Measurements from ENCODE around the gene NSD1.
"Not testable (repeated sequence)": the region's sequence is repeated elsewhere in the genome, so short reads cannot be mapped to it uniquely, and the experiment has no call there.

NSD1 gene

DNA sequence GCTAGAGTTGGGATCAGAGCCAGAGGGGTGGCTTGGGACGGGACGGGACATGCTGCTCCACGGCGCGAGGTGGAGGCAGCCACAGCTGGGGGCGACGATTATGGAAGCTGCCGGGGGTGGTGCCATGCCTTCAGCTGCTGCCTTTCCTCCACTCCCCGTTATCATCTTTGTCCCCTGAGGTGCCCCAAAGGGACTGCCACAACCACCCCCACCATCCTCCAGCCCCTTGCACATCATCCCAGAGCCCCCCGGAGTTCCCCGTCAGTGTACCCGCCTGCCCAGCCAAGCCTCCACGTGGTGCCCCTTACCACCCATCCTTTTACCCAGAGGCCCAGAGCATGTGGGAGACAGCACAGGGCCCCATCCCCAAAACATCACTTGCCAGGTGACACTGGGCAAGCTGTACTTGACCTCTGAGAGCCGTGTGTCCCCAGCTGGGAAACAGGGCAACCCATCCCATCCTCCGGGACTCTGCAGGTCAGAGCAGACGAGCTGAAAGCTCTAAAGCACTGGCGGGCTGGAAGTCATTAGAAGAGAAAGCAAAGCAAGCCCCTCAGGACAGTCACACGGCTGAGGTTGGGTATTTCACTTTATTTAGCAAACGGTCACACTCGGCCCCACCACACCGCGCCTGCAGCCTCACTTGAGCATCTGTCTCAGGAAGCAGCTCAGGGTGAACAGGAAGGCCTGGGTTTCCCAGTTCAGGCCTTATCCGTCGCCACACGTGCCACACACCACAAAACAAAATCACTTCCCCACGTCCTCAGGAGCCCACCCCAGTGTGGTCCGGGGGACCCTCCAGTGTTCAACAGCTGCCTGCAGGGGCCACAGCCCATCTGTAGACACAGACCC lies 197.6 kb downstream of the NSD1 start:
- DNase-seq (ENCODE audit: low spot score): no peak

DNA sequence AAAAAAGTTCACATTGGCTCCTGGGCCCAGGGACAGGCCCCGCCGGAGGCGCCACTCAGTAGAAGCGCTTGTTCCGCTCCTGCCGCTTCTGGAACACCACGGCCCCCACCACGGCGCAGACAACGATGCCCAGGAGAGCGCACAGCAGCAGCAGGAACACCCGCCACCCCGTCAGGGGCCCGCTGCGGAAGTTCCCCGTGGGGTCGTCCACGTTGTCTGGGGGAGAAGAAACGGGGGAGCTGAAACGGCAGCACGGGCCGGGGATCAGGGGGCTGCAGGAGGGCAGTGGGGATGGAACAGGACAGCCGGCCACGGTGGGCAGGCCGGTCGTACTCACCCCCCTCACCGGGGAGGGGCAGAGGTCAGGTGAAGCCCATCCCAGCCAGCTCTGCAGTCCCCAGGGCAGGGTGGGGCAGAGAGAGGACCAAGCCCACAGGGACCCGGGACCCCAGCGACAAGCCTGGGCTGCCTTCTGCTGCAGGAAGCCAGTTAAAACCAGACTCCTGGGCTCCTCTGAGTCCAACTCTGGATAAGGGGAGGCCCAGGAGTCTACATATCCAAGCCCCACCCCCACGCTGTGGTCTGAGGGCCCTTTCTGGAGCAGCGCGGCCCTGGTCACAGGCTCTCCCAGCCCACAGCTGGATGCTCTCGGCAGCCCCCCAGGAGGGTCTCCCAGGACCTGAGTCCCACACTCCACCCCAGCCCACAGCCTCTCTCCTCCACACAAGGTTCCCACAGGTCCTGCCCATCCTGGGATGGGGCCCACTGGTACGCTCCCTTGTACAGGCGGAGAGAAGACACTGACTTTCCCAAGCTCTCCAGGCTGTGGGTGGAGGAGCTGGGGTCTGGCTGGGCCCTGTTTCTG lies 198.7 kb downstream of the NSD1 start:
- DNase-seq (ENCODE audit: low spot score): no peak

DNA sequence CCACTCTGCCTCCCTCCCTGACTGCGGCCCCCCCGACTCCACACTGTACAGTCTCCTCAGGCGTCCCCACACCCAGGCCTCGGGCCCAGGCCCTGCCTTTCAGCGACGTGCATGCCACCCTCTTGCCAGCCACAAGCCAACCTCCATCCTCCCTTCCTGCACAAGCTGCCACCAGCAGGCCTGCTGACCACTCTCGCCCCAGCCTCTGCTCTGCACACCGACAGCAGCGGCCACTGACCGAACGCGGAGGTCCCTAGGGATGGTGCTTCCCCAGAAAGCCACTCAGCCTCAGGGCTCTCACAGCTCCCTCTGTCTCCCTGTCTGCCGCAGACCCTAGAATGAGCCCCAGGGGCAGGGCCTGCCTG lies 199.3 kb downstream of the NSD1 start:
- DNase-seq (ENCODE audit: low spot score): no peak

DNA sequence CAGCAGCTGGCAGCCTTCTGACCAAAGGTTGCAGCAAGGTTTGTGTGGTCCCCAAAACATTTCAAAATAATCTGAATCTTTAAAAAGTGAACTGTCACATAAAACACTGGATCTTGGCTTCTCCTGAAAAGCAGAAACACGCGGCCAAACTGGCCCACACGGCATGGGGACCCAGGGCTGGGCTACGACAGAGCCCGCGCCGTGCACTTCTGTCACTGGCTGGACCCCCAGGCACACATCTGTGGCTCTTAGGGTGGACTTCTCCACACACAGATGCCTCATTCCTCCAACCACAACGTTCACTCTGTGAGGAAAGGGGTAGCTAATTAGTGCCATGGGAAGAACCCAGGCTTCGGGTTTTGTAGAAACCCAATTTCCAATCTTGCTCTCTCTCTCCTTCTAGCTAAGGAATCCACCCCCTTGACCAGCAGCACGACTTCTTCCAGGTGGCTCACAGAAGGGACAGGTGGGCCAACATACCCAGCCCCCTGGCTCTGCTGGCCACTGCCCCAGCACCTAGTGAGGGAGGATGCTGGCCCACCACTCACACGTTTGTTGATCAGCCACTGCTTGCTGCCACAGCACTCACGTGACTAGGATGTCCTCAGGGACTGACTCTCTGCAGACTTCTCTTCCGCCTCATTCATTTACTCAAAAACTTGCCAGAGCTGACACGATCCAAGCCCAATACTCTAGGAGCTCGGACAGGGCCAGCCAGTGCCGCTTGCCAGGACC lies 200.0 kb downstream of the NSD1 start:
- DNase-seq (ENCODE audit: low spot score): no peak

DNA sequence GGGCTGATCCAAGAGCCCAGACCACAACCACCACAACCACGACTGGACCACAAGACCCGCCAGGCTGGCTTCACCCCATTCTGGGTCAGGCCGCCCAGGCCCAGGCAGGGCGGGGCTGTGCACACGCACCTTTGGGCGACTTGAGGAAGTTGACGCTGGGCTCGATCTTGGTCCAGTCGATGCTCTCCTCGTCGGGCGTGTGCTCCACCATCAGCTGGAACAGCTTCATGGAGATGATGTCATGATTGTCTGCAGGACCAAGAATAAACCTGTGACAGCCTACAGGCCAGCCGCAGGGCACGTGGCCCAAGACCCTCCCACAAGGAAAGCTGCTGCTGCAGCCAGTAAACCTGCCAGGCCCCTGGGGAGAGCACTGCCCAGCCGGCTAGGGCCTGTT lies 200.6 kb downstream of the NSD1 start:
- no peak for DNase-seq (ENCODE audit: low spot score)

DNA sequence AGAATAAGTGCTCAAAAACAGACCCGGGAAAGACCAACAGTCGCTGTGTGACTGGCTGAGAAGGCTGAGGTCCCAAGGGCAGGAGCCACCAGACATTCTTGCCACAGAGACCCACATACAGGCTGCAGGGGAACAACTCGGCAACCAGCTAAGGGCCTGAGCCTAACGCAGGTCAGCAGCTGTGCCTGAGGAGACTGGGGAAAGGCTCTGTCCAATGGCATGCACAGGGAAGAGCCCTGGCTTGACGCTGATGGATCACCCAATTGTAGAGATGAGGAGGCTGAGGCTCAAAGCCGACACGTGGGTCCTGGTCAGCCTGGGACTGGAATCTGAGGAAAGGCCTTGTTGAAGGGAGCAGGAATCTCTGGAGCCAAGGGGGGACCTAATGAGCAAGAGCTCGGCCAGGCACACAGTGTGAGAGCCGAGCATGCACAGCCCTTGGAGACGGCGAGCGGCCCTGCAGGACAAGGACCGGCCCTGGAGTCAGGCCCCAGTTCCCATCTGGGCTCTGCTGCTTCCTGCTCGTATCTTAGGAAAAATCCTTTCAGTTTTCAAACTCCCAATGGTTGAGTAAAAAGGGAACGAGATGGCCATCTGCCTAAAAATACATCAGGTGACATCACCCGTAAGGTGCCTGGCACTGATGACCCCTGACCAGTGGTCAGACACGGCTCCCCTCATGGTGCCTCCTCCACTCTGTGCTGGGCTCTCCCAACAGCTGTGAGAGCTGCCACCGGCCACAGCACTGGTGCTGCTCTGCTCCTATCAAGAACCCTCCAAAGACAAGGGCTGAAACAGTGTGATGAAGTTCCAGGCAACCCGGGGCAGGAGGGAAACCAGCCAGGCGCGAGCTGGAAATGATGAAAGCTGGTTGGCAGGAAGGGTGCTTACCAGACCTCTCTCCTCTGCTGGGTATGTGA lies 201.5 kb downstream of the NSD1 start:
- no peak for DNase-seq (ENCODE audit: low spot score)

DNA sequence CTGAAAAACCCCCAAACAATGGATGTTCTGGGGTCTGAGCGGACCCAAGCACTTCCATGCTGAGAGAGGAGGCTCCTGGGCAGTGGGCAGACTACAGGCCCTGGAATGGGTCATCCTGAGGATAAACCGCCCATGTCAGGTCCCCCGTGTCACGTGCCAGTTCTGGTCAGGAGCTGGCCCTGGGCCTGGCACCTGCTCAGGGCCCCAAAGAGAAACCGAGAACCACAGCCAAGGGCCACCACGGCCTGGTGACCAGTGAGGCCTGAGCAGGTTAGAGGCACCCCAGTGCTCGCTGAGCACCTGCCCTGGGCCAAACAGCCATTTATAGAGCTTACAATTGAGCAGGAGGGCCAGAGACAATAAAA lies 202.1 kb downstream of the NSD1 start:
- no peak for DNase-seq (ENCODE audit: low spot score)

DNA sequence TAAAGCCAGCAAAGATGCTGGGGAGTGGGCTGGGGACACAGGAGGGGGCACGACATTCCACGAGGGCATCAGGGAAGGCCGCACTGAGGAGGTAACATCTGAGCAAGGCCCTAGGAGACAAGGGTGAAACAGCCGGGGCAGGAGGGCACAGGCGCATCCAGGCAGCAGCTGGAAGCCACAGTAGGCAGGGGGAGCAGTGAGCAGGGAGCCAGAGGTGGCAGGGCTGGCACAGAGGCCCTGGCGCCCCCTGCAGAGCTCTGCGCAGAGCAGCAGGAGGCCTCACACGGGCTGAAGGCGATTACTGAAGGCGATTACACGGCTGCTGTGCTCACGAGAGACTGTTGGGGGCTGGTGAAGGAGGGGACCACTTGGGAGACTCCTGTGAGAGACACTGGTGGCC lies 202.5 kb downstream of the NSD1 start:
- peak; percentile 52 for DNase-seq (ENCODE audit: low spot score)

DNA sequence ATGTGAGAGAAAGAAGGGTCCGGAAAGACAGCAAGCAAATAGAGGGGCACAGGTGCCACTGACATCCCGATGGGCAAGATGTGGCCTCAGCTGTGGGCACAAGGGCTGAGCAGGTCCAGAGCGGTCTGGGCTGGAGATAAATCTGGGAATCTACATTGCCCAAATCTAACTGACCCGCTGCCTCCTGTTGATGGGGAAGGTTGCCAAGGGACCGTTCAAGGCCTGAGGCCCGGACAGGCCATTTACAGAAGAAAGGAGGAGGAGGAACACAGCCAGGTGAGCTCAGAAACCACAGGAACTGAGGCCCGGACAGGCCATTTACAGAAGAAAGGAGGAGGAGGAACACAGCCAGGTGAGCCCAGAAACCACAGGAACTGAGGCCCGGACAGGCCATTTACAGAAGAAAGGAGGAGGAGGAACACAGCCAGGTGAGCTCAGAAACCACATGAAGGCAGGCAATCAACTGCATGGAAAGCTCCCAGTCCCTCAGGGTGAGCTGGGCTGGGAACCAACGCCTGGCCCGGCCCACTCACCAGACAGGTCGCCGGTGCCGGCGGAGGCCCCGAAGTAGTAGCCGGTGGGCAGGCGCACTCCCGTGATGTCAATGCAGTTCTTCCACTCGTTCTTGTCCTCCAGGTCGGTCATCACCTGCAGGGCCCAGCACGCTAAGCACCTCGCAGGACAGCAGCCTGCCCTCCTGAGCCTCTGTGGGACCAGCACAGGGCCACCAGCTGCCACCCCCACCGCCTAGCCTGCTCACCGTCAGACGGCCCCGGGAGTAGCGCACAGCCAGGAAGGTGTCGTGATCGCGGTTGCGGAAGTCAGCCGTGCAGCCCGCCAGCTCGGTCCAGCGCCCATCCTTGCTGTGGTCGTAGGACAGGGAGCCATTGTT lies 203.3 kb downstream of the NSD1 start:
- DNase-seq (ENCODE audit: low spot score): no peak

DNA sequence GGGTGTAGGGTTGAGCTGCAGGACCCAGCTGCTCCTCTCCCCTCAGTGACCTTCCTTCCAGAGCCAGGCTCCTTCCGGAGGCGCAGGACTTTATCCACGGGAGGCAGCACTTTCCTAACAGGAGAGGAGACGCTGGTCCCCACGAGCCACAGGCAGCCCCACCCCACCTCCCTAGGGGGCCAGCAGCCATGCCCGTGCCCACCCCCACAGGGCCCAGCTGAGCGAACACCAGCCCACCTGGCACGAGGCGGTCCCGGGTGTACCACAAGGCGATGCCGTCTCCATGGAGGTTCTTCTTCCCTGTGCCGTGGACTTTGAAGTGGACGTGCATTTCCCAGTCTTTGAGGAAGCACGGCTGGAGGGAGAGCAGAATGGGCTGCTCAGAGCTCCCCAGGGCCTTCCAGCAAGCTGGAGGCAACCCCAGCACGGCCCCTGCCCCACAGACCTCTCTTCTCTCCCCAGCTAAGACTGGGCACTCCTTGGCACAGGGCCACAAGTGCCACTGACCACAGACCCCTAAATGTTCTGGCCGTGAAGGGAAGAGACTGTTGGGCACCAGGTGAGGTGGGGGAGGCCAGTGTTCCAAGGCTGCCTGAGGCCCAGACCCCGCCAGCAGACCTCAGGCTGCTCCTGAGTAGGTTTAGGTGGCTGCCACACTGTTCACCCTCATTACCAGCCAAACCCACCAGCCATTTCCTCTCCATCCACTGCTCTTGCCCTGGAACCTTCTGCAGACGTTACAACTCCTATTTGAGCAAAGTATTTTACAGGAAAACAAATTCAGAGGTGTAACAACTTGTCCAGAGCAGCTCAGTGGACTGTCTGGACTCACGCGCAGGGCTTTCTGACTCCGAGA lies 204.9 kb downstream of the NSD1 start:
- no peak for DNase-seq (ENCODE audit: low spot score)

DNA sequence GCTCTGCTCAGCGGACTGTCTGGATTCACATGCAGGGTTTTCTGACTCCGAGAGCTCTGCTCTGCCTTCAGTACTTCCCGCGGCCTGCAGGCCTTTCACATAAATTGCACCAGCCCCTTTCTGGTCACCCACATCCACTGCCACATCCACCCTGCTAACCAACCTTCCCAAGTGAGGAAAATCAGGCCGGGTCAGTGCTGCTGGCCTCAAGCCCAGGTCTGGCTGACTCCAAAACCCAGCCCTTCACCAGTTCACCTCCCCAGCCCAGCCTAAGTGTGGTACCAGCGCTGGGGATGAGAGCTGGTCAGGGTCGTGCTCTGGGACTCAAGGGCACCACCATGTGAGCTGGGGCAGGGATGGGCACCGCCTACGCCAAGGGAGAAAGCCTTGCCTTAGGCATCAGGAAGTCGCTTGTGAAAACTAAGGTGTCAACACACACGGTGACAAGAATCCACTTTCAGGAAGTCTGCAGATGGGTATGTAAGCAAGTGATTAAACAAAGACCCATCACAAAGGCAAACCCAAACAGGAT lies 205.6 kb downstream of the NSD1 start:
- no peak for DNase-seq (ENCODE audit: low spot score)

DNA sequence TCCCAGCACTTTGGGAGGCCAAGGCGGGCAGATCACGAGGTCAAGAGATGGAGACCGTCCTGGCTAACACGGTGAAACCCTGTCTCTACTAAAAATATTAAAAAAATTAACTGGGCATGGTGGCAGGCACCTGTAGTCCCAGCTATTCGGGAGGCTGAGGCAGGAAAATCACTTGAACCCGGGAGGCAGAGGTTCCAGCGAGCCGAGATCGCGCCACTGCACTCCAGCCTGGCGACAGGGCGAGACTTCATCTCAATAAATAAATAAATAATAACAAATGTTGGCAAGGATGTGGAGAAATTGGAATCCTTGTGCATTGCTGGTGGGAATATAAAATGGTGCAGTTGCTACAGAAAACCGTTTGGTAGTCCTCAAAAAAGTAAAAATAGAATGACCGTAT lies 209.4 kb downstream of the NSD1 start:
- not testable (repeated sequence) for DNase-seq (ENCODE audit: low spot score)

DNA sequence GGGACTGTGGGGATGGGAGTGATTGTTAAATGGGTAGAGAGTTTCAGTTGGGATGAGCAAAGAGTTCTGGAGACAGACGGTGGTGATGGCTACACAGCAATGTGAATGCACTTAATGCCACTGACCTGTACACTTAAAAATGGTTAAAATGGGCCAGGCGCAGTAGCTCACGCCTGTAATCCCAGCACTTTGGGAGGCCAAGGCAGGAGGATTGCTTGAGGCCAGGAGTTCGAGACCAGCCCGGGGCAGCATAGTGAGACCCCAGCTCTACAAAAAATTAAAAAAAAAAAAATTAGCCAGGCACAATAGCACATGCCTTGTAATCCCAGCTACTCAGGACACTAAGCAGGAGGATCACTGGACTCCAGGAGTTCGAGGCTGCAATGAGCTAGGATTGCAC lies 210.2 kb downstream of the NSD1 start:
- DNase-seq (ENCODE audit: low spot score): no peak

DNA sequence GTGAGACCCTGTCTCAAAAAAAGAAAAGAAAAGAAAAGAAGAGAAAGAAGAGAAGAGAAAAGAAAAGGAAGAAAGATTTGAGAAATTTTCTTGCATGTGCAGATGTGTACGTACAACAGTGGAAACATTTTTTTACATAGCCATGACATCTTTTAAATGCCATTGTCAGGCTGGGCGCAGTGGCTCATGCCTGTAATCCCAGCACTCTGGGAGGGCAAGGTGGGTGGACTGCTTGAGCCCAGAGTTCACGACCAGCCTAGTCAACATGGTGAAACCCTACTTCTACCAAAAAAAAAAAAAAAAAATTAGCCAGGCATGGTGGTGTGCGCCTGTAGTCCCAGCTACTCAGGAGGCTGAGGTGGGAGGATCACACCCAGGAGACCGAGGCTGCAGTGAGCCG lies 211.3 kb downstream of the NSD1 start:
- no peak for DNase-seq (ENCODE audit: low spot score)

DNA sequence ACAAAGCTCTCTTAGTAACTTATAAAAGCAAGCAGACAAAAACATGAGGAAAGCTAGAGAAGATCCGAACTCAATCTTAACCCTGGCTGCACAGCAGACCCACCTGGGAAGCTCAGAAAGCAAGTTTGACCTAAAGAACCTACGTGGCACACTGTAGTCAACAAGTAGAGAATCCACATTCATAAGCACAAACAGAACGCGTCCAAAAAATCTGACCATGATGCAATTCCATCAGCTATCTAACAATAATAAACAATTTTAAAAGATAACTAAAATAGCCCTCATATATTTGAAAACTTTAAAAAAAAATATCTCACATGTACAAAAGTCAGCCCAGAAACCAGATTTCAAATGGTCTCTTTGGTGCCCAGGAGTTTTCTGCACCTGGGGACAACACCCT lies 213.2 kb downstream of the NSD1 start:
- DNase-seq (ENCODE audit: low spot score): no peak

DNA sequence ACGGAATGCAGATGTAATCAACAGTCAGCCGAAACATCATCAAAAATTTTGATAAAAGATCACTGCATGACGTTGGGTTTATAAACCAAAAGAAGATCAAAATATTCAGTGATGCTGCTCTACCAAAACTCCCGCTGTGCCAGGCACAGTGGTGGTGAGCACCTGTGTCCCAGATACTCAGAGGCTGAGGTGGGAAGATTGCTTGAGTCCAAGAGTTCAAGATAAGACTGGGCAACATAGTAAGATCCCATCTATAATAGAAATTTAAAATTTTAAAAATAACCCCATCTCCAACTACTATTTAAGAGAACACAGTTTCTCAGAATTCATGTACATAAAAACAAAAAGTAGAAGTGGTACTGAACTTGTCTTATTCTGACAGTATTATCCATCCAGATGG lies 214.1 kb downstream of the NSD1 start:
- no peak for DNase-seq (ENCODE audit: low spot score)

DNA sequence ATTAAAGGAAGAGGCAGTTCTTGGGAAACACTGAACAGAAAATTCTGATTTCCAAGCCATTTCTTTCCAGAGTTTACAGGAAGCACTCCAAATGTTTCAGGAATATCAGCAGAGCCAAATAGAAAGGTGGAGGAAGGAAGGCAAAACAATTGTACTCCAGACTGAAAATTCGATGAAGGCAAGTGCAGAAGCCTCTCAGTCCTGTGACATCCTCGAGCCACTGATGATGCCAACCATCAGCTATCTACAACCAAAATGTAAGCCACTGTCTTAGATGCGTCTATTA lies 215.7 kb downstream of the NSD1 start:
- no peak for DNase-seq (ENCODE audit: low spot score)

DNA sequence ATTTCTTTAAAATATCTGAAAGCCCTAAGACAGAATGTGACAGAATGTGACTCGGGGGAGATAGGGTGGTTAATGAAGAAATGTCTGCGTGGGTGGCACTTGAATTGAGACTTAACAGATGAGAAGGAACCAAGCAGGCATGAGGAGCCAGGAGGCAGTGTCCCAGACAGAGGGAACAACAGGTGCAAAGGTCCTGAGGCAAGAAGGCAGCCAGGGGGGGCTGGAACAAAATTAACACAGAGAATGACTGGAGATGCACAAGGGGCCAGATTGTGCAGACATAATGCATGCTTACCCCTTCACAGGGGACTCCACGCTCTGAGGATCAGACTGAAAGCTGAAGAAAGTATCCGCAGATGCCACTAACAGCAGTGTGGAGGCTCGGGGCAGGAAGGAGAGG lies 216.2 kb downstream of the NSD1 start:
- no peak for DNase-seq (ENCODE audit: low spot score)
